Hair follicle dermal papilla cell (primary cell): Measurements from ENCODE around the gene EGFLAM. TPM values are rescaled to one million over a fixed set of nuclear protein-coding genes. Genes with fewer than 3 reads are reported as not detected.

Experiments
- small RNA-seq: library from RNA; depleted of rRNA; stranded (forward); fragments of <200 nt; gene quantifications from one replicate; pipeline ENCODE3, GENCODE V24; 2012
- total RNA-seq: library from RNA; depleted of rRNA; stranded (reverse); fragments of >200 nt; gene quantifications from 2 replicates; pipeline ENCODE4 v1.2.3, GENCODE V29; 2012

The EGFLAM gene
- total RNA-seq = 1.6 and 2.3 TPM in 2 replicates

GRCh38 chr5:38258319-38259061 lies at the start of gene EGFLAM:
Gene EGFLAM (plus strand): TSS chr5:38258559. CDS start chr5:38258755, 196 bp downstream.

Small RNA genes lying within 50 kb of the gene (small RNA-seq; reads per million reads assigned to genes)
- not detected for gene AC091839.1
